DND-41 (cell line): ENCODE measurements around the gene TBC1D21.

Experiments used
- EZH2 ChIP-seq: IDR thresholded peaks from 3 replicates; pipeline ENCODE4 v1.6.1; 2012; ENCODE audit warnings: borderline replicate concordance, low read depth, mild to moderate bottlenecking, moderate library complexity, low read length, inconsistent platforms; ENCODE audit not compliant: severe bottlenecking
- TF ChIP-seq, protein P1 (sequence below): IDR thresholded peaks from 2 replicates; pipeline ENCODE4 v1.5.1; 2012; ENCODE audit warnings: borderline replicate concordance, low read length, moderate library complexity, mild to moderate bottlenecking; ENCODE audit not compliant: poor library complexity, severe bottlenecking; ENCODE audit errors: extremely low read depth

DNA sequence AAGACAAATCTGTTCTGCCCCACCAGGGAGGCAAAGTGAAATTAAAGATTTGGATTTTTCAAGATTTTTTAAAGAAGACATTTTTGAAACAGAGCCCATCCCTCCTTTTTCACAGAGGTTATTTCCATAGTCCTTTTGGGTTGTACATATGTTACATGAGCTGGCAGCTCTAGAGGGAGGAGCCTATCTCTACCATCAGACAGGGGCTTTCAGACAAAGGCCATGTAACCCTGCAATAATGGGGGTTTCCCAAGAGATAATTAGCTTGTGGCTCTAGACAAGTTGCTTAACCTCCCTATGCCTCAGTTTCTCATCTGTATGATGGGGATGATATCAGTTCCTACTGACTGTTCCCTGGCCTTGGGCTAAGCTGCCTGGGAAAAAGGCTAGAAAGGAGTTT, 8.0 kb upstream of the TBC1D21 start:
- TF ChIP-seq, protein P1, sequence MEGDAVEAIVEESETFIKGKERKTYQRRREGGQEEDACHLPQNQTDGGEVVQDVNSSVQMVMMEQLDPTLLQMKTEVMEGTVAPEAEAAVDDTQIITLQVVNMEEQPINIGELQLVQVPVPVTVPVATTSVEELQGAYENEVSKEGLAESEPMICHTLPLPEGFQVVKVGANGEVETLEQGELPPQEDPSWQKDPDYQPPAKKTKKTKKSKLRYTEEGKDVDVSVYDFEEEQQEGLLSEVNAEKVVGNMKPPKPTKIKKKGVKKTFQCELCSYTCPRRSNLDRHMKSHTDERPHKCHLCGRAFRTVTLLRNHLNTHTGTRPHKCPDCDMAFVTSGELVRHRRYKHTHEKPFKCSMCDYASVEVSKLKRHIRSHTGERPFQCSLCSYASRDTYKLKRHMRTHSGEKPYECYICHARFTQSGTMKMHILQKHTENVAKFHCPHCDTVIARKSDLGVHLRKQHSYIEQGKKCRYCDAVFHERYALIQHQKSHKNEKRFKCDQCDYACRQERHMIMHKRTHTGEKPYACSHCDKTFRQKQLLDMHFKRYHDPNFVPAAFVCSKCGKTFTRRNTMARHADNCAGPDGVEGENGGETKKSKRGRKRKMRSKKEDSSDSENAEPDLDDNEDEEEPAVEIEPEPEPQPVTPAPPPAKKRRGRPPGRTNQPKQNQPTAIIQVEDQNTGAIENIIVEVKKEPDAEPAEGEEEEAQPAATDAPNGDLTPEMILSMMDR, result no peak
- no peak for TF ChIP-seq EZH2
